Mononuclear cell (primary cell): ENCODE results near the gene MYOCOS. TPM values are rescaled to one million over a fixed set of nuclear protein-coding genes. Genes with fewer than 3 reads are reported as not detected.

Source experiments
- H3K27me3 ChIP-seq: 2 replicates; pipeline ENCODE4 v1.6.0; 2011; ENCODE audit warnings: low read length, control low read depth; ENCODE audit not compliant: insufficient read depth
- H3K4me1 ChIP-seq: 2 replicates; pipeline ENCODE4 v1.5.1; 2011; ENCODE audit warnings: mild to moderate bottlenecking, low read length, control low read depth; ENCODE audit not compliant: insufficient read depth
- H3K4me3 ChIP-seq: 2 replicates; pipeline ENCODE4 v1.5.1; 2011; ENCODE audit warnings: mild to moderate bottlenecking, low read length, moderate library complexity
- H3K9me3 ChIP-seq: 2 replicates; pipeline ENCODE4 v1.5.1; 2011; ENCODE audit warnings: low read depth, mild to moderate bottlenecking, control low read depth, low read length
- total RNA-seq: library from RNA; depleted of rRNA; stranded (reverse); fragments of >200 nt; gene quantifications from one replicate; pipeline ENCODE4 v1.2.3, GENCODE V29; 2012

MYOCOS gene
- total RNA-seq, 1 donor, result not detected

DNA sequence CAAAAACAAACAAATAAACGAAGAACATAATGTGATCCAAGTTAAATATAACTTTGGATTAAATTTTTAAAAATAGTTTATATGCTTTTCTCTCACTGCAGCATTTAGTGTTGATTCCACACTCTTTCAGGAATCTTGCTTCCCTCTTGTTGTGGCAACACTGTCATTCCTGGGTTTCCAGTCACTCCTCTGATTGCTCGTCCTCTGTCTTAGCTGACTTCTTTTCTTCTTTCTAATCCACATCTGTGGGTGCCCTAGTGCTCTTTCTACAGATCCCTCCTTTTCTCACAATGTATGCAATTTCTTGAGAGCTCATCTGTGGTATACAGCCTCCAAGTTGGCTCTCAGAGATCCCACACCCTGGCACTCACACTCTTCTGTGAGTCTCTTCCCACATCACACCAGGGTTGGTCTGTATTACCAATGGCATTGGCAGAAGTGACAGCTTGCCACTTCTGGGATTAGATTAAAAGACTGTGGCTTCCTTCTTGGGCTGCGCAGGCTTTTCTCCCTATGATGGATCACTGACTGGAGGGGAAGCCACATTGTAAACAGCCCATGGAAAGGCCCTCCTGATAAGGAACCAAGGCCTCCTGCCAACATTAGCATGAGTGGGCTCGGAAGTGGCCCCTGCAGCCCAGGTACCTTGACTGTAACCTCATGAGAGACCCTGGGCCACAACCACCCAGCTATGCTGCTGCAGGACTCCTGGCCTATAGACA, 42.0 kb downstream of the MYOCOS start:
- H3K9me3 ChIP-seq, result no peaks in the 10 kb centered on the region
- no peaks in the 10 kb centered on the region for H3K4me1 ChIP-seq
- no peaks in the 10 kb centered on the region for H3K27me3 ChIP-seq
- no peak overlapping the region for H3K4me3 ChIP-seq

DNA sequence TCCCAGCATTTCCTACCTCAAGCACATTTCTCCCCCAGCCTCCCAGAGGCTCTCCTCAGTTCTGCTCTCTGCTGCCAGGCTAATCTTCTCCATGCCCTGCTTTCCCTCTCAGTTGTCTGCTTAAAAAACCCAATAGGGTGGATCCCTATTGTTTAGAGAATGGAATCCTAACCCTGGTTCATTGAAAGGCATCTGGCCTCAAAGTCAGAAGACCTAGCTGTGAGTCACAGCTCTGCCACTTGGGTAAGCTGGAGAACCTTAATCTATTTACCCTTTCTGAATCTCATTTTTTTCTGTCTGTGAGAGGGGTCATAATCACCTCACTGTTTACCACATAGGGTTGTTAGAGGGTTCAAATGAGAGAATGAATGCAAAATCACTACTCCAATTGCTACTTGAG, 42.9 kb downstream of the MYOCOS start:
- Histone ChIP-seq H3K27me3 (no peaks in the 10 kb centered on the region), H3K9me3 (no peaks in the 10 kb centered on the region), H3K4me1 (no peaks in the 10 kb centered on the region), H3K4me3 (no peak overlapping the region)

DNA sequence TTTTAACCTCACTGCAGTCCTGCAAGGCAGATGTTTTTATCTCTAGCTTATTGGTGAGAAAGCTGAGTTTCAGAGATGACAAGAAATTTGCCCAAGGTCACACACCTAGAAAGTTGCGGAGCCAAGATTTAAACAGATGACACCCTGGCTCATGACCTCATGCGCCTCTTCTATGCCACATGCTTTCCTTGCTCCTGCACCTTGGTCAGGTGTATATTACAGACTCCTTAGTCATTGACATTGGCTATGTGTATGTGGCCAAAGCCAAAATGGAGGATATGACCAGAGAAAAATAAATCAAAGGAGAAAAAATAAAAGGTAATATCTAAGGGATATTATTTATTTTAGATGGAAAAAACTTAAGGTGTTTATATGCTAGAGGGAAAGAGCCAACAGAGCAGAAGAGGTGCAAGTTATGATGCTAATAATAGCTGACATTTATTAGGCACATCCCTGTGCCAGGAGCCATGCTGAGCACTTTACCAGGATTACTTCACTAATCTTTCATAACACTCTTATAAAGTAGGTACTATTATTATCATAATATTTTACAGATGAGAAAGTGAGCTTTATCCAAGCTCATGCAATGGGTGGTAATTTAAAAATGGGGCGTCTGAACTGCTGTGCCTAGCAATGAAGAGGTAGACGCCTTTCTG, 44.2 kb downstream of the MYOCOS start:
- H3K4me3 ChIP-seq, result no peak overlapping the region

DNA sequence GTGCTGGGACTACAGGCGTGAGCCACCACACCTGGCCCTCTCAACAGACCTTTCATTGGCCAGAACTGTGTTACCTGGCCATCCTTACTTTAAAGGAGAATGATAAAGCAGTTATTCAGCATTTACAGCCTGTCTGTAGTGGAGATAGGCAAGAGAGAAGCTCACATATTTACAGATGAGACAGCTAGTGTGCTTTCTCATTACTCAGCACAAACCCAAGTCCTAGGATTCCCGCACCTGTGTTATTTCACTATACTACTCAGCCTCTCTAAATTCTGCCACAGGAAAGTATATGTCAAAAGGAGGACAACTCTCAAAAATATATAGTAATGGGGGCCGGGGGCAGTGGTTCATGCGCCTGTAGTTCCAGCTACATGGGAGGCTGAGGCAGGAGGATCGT, 46.3 kb downstream of the MYOCOS start:
- no peak overlapping the region for H3K4me3 ChIP-seq

More for the DNA sequence above, 44.2 kb downstream of the MYOCOS start:
- H3K27me3 ChIP-seq, result no peaks in the 10 kb centered on the region
- H3K9me3 ChIP-seq, result no peaks in the 10 kb centered on the region
- no peaks in the 10 kb centered on the region for H3K4me1 ChIP-seq

DNA sequence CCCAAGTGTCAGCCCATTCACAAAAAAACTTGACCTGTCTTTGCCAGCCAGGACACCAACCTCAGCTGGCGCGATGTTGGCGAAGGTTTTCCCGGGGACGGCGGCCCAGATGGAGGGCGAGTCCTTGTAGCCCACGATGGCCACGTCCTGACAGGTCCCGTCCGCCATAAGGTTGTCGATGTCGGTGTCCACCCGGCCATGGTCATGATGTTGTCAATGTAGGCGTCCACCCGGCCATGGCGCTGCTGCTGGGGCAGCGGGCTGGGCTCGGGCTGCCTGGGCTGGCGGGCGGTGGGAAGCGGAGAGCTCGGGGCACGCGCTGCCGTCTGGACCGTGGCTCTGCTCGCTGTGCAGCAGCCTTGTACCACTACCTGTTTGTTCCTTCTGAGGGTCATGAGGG, 48.7 kb downstream of the MYOCOS start:
- H3K9me3 ChIP-seq, result no peaks in the 10 kb centered on the region
- H3K4me3 ChIP-seq, result no peak overlapping the region
- H3K4me1 ChIP-seq, result no peaks in the 10 kb centered on the region
- H3K27me3 ChIP-seq, result no peaks in the 10 kb centered on the region

More for the DNA sequence above, 46.3 kb downstream of the MYOCOS start:
- Histone ChIP-seq H3K27me3 (no peaks in the 10 kb centered on the region), H3K4me1 (no peaks in the 10 kb centered on the region), H3K9me3 (no peaks in the 10 kb centered on the region)

DNA sequence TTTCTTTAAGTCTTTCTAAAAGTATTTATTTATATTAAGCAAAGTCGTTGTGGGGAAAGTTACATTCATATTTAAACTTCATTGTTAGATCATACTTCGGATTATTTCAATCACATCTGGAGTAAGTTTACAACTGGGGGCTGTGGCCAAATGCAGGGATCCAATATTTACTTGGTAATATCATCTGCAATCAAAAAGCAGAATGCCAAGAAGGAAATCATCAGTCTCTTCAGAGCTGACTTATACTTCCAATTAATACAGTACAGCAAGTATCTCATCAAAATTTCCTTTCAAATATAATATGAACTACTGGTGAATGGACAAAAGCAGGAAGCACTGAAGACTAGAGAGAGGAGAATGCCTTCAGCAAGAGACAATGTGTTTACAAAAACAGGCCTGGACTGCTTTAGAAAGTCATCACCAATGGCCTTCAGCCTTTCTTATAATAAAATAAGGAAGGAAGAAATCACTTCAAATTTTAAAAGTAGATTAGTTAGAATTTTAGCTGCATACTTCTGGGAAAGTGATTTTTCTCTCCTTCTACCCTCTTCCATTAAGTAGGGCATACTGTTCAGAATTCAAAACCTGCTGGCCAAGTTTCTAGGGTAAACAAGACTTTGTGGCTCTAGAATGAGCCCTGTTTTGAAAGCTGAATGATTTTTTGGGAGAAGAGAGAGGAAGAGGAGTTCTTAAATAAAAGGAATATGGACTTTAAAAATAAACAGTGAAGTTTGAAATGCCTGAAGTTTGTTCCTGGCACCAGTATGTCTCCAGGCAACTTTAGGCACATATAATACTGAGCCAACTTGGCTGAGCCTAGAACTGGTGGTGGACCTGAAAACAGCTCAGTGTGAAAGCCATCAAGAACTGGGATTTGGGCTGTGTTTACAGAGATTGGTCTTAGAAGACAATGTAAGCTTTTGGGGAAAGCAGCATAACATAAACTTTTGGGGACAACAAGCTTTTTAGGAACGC, 52.7 kb downstream of the MYOCOS start:
- Histone ChIP-seq H3K4me3 (no peak overlapping the region), H3K9me3 (no peaks in the 10 kb centered on the region), H3K4me1 (no peaks in the 10 kb centered on the region), H3K27me3 (no peaks in the 10 kb centered on the region)

Other genes with a start within 250 kb of the MYOCOS start
- gene PRRC2C, start 136.7 kb upstream of the MYOCOS start, total RNA-seq, result 179 TPM
- gene MYOC, start 30.4 kb downstream of the MYOCOS start, total RNA-seq, result not detected
- gene VAMP4, start 119.8 kb downstream of the MYOCOS start, total RNA-seq, result 13.5 TPM
- 1.6 TPM for gene METTL13, start 159.4 kb downstream of the MYOCOS start, total RNA-seq
- 20.5 TPM for gene DNM3, start 219.3 kb downstream of the MYOCOS start, total RNA-seq